Measurements from ENCODE around the gene KIR2DL1.
"Not testable (repeated sequence)": the region's sequence is repeated elsewhere in the genome, so short reads cannot be mapped to it uniquely, and the experiment has no call there.

GRCh38 chr19:54738306-54738705, 31.3 kb upstream of the KIR2DL1 start, which contains the start of gene KIR2DL3:
- TF ChIP-seq EP300 (IDR thresholded peaks at IDR 0.05; ENCODE audit: borderline replicate concordance); TCF12 (IDR thresholded peaks at IDR 0.05; ENCODE audit: low read depth); FOXM1 (IDR thresholded peaks at IDR 0.05; ENCODE audit: borderline replicate concordance, low read depth); MAX (IDR thresholded peaks at IDR 0.05); RAD21 (IDR thresholded peaks at IDR 0.05; ENCODE audit: low read depth); CEBPB (IDR thresholded peaks at IDR 0.05); TAF1 (IDR thresholded peaks at IDR 0.05; ENCODE audit: low read depth); YY1 (IDR thresholded peaks at IDR 0.05; ENCODE audit: low read depth): not testable (repeated sequence)
- TF ChIP-seq, protein P1, sequence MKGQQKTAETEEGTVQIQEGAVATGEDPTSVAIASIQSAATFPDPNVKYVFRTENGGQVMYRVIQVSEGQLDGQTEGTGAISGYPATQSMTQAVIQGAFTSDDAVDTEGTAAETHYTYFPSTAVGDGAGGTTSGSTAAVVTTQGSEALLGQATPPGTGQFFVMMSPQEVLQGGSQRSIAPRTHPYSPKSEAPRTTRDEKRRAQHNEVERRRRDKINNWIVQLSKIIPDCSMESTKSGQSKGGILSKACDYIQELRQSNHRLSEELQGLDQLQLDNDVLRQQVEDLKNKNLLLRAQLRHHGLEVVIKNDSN (IDR thresholded peaks at IDR 0.05): not testable (repeated sequence)
- TF ChIP-seq, protein P2, sequence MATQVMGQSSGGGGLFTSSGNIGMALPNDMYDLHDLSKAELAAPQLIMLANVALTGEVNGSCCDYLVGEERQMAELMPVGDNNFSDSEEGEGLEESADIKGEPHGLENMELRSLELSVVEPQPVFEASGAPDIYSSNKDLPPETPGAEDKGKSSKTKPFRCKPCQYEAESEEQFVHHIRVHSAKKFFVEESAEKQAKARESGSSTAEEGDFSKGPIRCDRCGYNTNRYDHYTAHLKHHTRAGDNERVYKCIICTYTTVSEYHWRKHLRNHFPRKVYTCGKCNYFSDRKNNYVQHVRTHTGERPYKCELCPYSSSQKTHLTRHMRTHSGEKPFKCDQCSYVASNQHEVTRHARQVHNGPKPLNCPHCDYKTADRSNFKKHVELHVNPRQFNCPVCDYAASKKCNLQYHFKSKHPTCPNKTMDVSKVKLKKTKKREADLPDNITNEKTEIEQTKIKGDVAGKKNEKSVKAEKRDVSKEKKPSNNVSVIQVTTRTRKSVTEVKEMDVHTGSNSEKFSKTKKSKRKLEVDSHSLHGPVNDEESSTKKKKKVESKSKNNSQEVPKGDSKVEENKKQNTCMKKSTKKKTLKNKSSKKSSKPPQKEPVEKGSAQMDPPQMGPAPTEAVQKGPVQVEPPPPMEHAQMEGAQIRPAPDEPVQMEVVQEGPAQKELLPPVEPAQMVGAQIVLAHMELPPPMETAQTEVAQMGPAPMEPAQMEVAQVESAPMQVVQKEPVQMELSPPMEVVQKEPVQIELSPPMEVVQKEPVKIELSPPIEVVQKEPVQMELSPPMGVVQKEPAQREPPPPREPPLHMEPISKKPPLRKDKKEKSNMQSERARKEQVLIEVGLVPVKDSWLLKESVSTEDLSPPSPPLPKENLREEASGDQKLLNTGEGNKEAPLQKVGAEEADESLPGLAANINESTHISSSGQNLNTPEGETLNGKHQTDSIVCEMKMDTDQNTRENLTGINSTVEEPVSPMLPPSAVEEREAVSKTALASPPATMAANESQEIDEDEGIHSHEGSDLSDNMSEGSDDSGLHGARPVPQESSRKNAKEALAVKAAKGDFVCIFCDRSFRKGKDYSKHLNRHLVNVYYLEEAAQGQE (IDR thresholded peaks at IDR 0.05; ENCODE audit: low read depth): not testable (repeated sequence)
